CD4-positive, alpha-beta memory T cell (primary cell): ENCODE measurements around the gene TAS1R3. TPM values are rescaled to one million over a fixed set of nuclear protein-coding genes. Genes with fewer than 3 reads are reported as not detected.
A peak's percentile ranks its signal among the peaks of the same experiment; 100 is the strongest.

ENCODE experiments used
- CTCF ChIA-PET: fragments of 350-600 bp; sonication (Branson Sonifier 250); formaldehyde crosslinking; loops from one replicate; lab custom pipeline; 2021; ENCODE audit warnings: inconsistent platforms; ENCODE audit not compliant: partially characterized antibody; lab: Charles Lee
- POLR2A ChIA-PET: fragments of 350-600 bp; sonication (Branson Sonifier 250); formaldehyde crosslinking; loops from one replicate; lab custom pipeline; 2021; ENCODE audit not compliant: partially characterized antibody; lab: Charles Lee
- DNase-seq, 5 donors: peaks; one replicate each; pipeline versions ENCODE4 v3.0.0 to v3.0.0-alpha.2; 2020 to 2022; ENCODE audit warnings: mixed read lengths in 1 of 5
- H3K27ac ChIP-seq: one replicate; pipeline ENCODE4 v1.7.0; 2013; ENCODE audit warnings: low read depth, low read length
- H3K27me3 ChIP-seq: 2 replicates; pipeline ENCODE4 v1.7.0; 2013; ENCODE audit warnings: mild to moderate bottlenecking, low read length, moderate library complexity; ENCODE audit not compliant: insufficient read depth
- H3K36me3 ChIP-seq: 2 replicates; pipeline ENCODE4 v1.7.0; 2013; ENCODE audit warnings: mild to moderate bottlenecking, low read length, moderate library complexity; ENCODE audit not compliant: insufficient read depth
- H3K4me1 ChIP-seq: 2 replicates; pipeline ENCODE4 v1.7.0; 2013; ENCODE audit warnings: mild to moderate bottlenecking, low read length, moderate library complexity; ENCODE audit not compliant: insufficient read depth
- H3K4me3 ChIP-seq, 2 donors: one replicate each; pipeline ENCODE4 v1.7.0; 2013; ENCODE audit warnings: low read length in 2 of 2, mild to moderate bottlenecking in 1 of 2
- H3K9me3 ChIP-seq, 2 donors: one replicate each; pipeline ENCODE4 v1.7.0; 2013; ENCODE audit warnings: low read length in 2 of 2, control low read depth in 1 of 2; ENCODE audit not compliant: control insufficient read depth in 1 of 2
- H3K27ac Mint-ChIP-seq, 7 donors: one replicate each; pipeline ENCODE4 v1.8.0; 2020 to 2021; ENCODE audit warnings: mixed read lengths in 7 of 7, mild to moderate bottlenecking in 6 of 7, inconsistent platforms in 3 of 7, moderate library complexity in 3 of 7
- H3K27me3 Mint-ChIP-seq, 2 donors: one replicate each; pipeline ENCODE4 v1.8.0; 2020 to 2021; ENCODE audit warnings: mixed read lengths in 2 of 2
- H3K36me3 Mint-ChIP-seq, 2 donors: one replicate each; pipeline ENCODE4 v1.8.0; 2020 to 2021; ENCODE audit warnings: mixed read lengths in 2 of 2, inconsistent platforms in 1 of 2, mild to moderate bottlenecking in 1 of 2
- H3K4me1 Mint-ChIP-seq, 4 donors: one replicate each; pipeline ENCODE4 v1.8.0; 2020 to 2021; ENCODE audit warnings: mixed read lengths in 4 of 4, mild to moderate bottlenecking in 1 of 4
- H3K4me3 Mint-ChIP-seq, 8 donors: one replicate each; pipeline ENCODE4 v1.8.0; 2020 to 2021; ENCODE audit warnings: mixed read lengths in 8 of 8, mild to moderate bottlenecking in 7 of 8, moderate library complexity in 6 of 8, inconsistent platforms in 3 of 8
- H3K9me3 Mint-ChIP-seq, 8 donors: one replicate each; pipeline ENCODE4 v1.8.0; 2020 to 2021; ENCODE audit warnings: mixed read lengths in 8 of 8, mild to moderate bottlenecking in 5 of 8, inconsistent platforms in 3 of 8, moderate library complexity in 1 of 8
- intact Hi-C: fragments of 100-400 bp; cut with micrococcal nuclease; formaldehyde crosslinking; loops from one replicate; pipeline ENCODE4 v1.15.1; 2023
- polyA plus RNA-seq, 2 donors: library from polyadenylated mRNA; unstranded; fragments of 300-500 nt; fragmentation: Illumina TruSeq; gene quantifications; one replicate each; pipeline ENCODE4 v1.2.3, GENCODE V29; 2021
- total RNA-seq, 2 experiments: library from RNA; stranded (reverse); gene quantifications; one replicate each; pipeline ENCODE4 v1.2.3, GENCODE V29; 2021

Gene TAS1R3
- total and polyA plus RNA-seq, 4 experiments from 2014 or later = 0.47 to 1.5 (median 1.5) TPM; not detected in 1

GRCh38 chr1:1302006-1302430 lies 29.1 kb upstream of the TAS1R3 start:
- POLR2A ChIA-PET = no interaction called here
- no peak for DNase-seq
- H3K27me3 ChIP-seq = no peaks in the 10 kb centered on the region

GRCh38 chr1:1302951-1303509 lies 28.1 kb upstream of the TAS1R3 start:
- Histone ChIP-seq H3K4me3 (no peak overlapping the region), H3K36me3 (no peaks in the 10 kb centered on the region), H3K27me3 (no peaks in the 10 kb centered on the region), H3K27ac (no peak overlapping the region), H3K9me3 (no peaks in the 10 kb centered on the region), H3K4me1 (peaks cover 29% of the 10 kb centered on the region)
- ChIA-PET POLR2A (no interaction called here), CTCF (no interaction called here)
- intact Hi-C loops = no loop called here
- Mint-ChIP-seq H3K4me3 (no peak overlapping the region), H3K27me3 (no peaks in the 10 kb centered on the region), H3K4me1 (peaks cover 14 to 23% (median 16%) of the 10 kb centered on the region in 4 donors), H3K9me3 (peaks cover 0 to 2% (median 0%) of the 10 kb centered on the region in 8 donors), H3K27ac (no peak overlapping the region), H3K36me3 (peaks cover 0 to 4% of the 10 kb centered on the region in 2 donors)
- DNase-seq = no peak

More at GRCh38 chr1:1302006-1302430, 29.1 kb upstream of the TAS1R3 start:
- Mint-ChIP-seq H3K4me3 (no peak overlapping the region), H3K9me3 (peaks cover 0 to 2% (median 0%) of the 10 kb centered on the region in 8 donors), H3K27ac (no peak overlapping the region), H3K36me3 (peaks cover 0 to 3% of the 10 kb centered on the region in 2 donors), H3K27me3 (no peaks in the 10 kb centered on the region), H3K4me1 (peaks cover 12 to 20% (median 13%) of the 10 kb centered on the region in 4 donors)
- H3K36me3 ChIP-seq = no peaks in the 10 kb centered on the region
- intact Hi-C loops = no loop called here
- H3K4me3 ChIP-seq = no peak overlapping the region
- CTCF ChIA-PET = no interaction called here
- no peak overlapping the region for H3K27ac ChIP-seq
- H3K4me1 ChIP-seq = peaks cover 26% of the 10 kb centered on the region
- no peaks in the 10 kb centered on the region for H3K9me3 ChIP-seq

- no peaks in the 10 kb centered on the region for H3K27me3 Mint-ChIP-seq
- H3K9me3 ChIP-seq = no peaks in the 10 kb centered on the region
- no peak overlapping the region for H3K27ac Mint-ChIP-seq
- POLR2A ChIA-PET = no interaction called here
- no peaks in the 10 kb centered on the region for H3K36me3 ChIP-seq
- peaks cover 29% of the 10 kb centered on the region for H3K4me1 ChIP-seq
- no peak overlapping the region for H3K4me3 Mint-ChIP-seq
- CTCF ChIA-PET = no interaction called here
- peaks cover 0 to 2% (median 0%) of the 10 kb centered on the region in 8 donors for H3K9me3 Mint-ChIP-seq
- no peak for DNase-seq
- no peak overlapping the region for H3K4me3 ChIP-seq
- no peak overlapping the region for H3K27ac ChIP-seq
- no peaks in the 10 kb centered on the region for H3K27me3 ChIP-seq
- H3K36me3 Mint-ChIP-seq = peaks cover 0 to 7% of the 10 kb centered on the region in 2 donors
- intact Hi-C loops = no loop called here
- peaks cover 14 to 29% (median 16%) of the 10 kb centered on the region in 4 donors for H3K4me1 Mint-ChIP-seq
Observed at GRCh38 chr1:1303736-1304135, 27.3 kb upstream of the TAS1R3 start.

- intact Hi-C loops = no loop called here
- no peaks in the 10 kb centered on the region for H3K27me3 Mint-ChIP-seq
Observed at GRCh38 chr1:1304331-1305299, 26.5 kb upstream of the TAS1R3 start.

GRCh38 chr1:1305300-1306069 lies 25.6 kb upstream of the TAS1R3 start:
- no peaks in the 10 kb centered on the region for H3K9me3 ChIP-seq
- ChIA-PET POLR2A (interaction anchor here (0.6 to 1.4 kb wide), 7 partner anchors 11 to 147 kb away, joined by 3 to 7 read pairs (median 3); partner anchors contain the start of genes AURKAIP1 and UBE2J2), CTCF (interaction anchor here (0.9 to 1.4 kb wide), 6 partner anchors 42 to 199 kb away, joined by 3 to 9 read pairs (median 6); partner anchors contain the start of gene AURKAIP1)
- H3K27ac Mint-ChIP-seq = peak overlapping the region in 5 of 7 donors; percentile 41 to 92 (median 85)
- intact Hi-C loops = no loop called here
- H3K4me3 ChIP-seq = peak overlapping the region in 1 of 2 donors; percentile 39
- H3K36me3 Mint-ChIP-seq = peaks cover 0 to 7% of the 10 kb centered on the region in 2 donors
- H3K36me3 ChIP-seq = no peaks in the 10 kb centered on the region
- H3K9me3 Mint-ChIP-seq = peaks cover 0 to 2% (median 0%) of the 10 kb centered on the region in 8 donors
- peaks cover 13 to 29% (median 20%) of the 10 kb centered on the region in 4 donors for H3K4me1 Mint-ChIP-seq
- peak; percentile 48 to 81 (median 59) for DNase-seq
- H3K4me1 ChIP-seq = peaks cover 36% of the 10 kb centered on the region
- H3K27me3 Mint-ChIP-seq = no peaks in the 10 kb centered on the region
- H3K27ac ChIP-seq = peak overlapping the region; percentile 24
- H3K4me3 Mint-ChIP-seq = peak overlapping the region; percentile 84 to 92 (median 89)
- no peaks in the 10 kb centered on the region for H3K27me3 ChIP-seq

More at GRCh38 chr1:1304331-1305299, 26.5 kb upstream of the TAS1R3 start:
- POLR2A ChIA-PET = interaction anchor here (0.6 to 1.4 kb wide), 7 partner anchors 10 to 146 kb away, joined by 3 to 7 read pairs (median 3); partner anchors contain the start of genes AURKAIP1 and UBE2J2
- Mint-ChIP-seq H3K4me3 (peak overlapping the region in 7 of 8 donors; percentile 35 to 92 (median 87)), H3K36me3 (peaks cover 0 to 7% of the 10 kb centered on the region in 2 donors), H3K27ac (peak overlapping the region in 3 of 7 donors; percentile 60 to 92 (median 88)), H3K9me3 (peaks cover 0 to 2% (median 0%) of the 10 kb centered on the region in 8 donors), H3K4me1 (peaks cover 14 to 29% (median 19%) of the 10 kb centered on the region in 4 donors)
- Histone ChIP-seq H3K36me3 (no peaks in the 10 kb centered on the region), H3K9me3 (no peaks in the 10 kb centered on the region), H3K27ac (peak overlapping the region; percentile 24), H3K4me3 (no peak overlapping the region), H3K4me1 (peaks cover 34% of the 10 kb centered on the region), H3K27me3 (no peaks in the 10 kb centered on the region)
- CTCF ChIA-PET = interaction anchor here (0.9 to 1.4 kb wide), 6 partner anchors 43 to 200 kb away, joined by 3 to 9 read pairs (median 6); partner anchors contain the start of gene AURKAIP1
- DNase-seq = no peak

- no peaks in the 10 kb centered on the region for H3K27me3 Mint-ChIP-seq
- intact Hi-C loops = no loop called here
- H3K27ac Mint-ChIP-seq = peak overlapping the region; percentile 72 to 92 (median 88)
- no peaks in the 10 kb centered on the region for H3K9me3 ChIP-seq
- H3K36me3 Mint-ChIP-seq = peaks cover 0 to 8% of the 10 kb centered on the region in 2 donors
- CTCF ChIA-PET = interaction anchor here (1.3 kb wide), 2 partner anchors 68 to 134 kb away, joined by 5 to 6 read pairs; partner anchors contain the start of gene AURKAIP1
- peak overlapping the region; percentile 54 for H3K27ac ChIP-seq
- DNase-seq = no peak
- peaks cover 36% of the 10 kb centered on the region for H3K4me1 ChIP-seq
- H3K36me3 ChIP-seq = peaks cover 1% of the 10 kb centered on the region
- H3K9me3 Mint-ChIP-seq = peaks cover 0 to 2% (median 0%) of the 10 kb centered on the region in 8 donors
- no peaks in the 10 kb centered on the region for H3K27me3 ChIP-seq
- H3K4me3 ChIP-seq = peak overlapping the region; percentile 33 to 59
- H3K4me3 Mint-ChIP-seq = peak overlapping the region; percentile 84 to 92 (median 89)
- H3K4me1 Mint-ChIP-seq = peaks cover 13 to 29% (median 20%) of the 10 kb centered on the region in 4 donors
- POLR2A ChIA-PET = interaction anchor here (1.0 to 1.3 kb wide), 5 partner anchors 14 to 148 kb away, joined by 3 to 4 read pairs (median 3); partner anchors contain the start of gene AURKAIP1
Observed at GRCh38 chr1:1306070-1306660, 24.9 kb upstream of the TAS1R3 start.
